Activated CD8-positive, alpha-beta memory T cell treated with anti-CD3 and anti-CD28 coated beads, Interleukin-2, amount 50 U/mL, for 48 hours (primary cell): ENCODE measurements around the gene LSM3.
"Not testable (repeated sequence)": the region's sequence is repeated elsewhere in the genome, so short reads cannot be mapped to it uniquely, and the experiment has no call there.

Experiments used
- DNase-seq: peaks from one replicate; pipeline ENCODE4 v3.0.0-alpha.2; 2020

Gene LSM3

DNA sequence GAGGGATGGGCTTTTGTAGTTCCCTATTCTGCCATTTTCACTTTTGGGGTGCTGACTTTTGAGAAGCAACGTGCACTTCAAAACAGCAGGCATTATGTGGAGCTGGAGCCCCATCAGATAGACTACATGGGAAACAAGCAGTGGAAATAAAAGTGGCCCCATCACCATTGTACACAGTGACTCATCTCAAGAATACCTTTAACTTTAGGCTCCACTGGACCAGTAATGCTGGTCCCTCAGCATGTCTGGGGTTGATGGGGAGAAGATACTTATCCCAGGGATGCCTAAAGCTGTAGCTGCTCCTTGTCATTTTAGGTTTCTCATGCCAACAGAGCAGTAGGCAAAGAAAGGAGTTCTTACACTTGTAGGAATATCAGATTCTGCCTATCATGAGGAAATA lies 45.0 kb downstream of the LSM3 start:
- no peak for DNase-seq

- no peak for DNase-seq
Measured at GRCh38 chr3:14224895-14225294, 46.3 kb downstream of the LSM3 start.

DNA sequence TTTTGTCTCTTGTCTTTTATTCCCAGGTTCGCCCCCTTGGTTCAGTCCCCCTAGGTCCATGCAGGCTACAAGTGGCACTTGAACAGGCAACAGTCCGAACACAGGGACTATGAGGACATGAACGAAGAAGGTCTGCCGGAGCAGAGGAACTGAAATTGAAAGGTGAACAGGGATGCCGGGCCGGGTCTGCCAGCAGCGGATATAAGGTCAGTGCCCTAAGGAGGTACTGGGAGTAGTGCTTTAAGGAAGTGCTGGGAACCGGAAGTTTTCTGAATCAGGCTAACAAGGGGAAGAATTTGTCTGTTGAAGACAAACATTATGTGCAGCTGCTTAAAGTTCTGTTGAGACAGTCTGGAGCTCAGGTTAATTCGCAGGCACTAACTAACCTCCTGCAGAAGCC lies 46.8 kb downstream of the LSM3 start:
- DNase-seq = no peak

- DNase-seq = not testable (repeated sequence)
Measured at GRCh38 chr3:14226351-14226750, 47.7 kb downstream of the LSM3 start.

GRCh38 chr3:14227856-14228255 lies 49.2 kb downstream of the LSM3 start:
- no peak for DNase-seq

GRCh38 chr3:14228681-14229470 lies 50.3 kb downstream of the LSM3 start:
- no peak for DNase-seq

- not testable (repeated sequence) for DNase-seq
Measured at GRCh38 chr3:14229695-14230094, 51.1 kb downstream of the LSM3 start.

GRCh38 chr3:14230729-14231128 lies 52.1 kb downstream of the LSM3 start:
- no peak for DNase-seq

DNA sequence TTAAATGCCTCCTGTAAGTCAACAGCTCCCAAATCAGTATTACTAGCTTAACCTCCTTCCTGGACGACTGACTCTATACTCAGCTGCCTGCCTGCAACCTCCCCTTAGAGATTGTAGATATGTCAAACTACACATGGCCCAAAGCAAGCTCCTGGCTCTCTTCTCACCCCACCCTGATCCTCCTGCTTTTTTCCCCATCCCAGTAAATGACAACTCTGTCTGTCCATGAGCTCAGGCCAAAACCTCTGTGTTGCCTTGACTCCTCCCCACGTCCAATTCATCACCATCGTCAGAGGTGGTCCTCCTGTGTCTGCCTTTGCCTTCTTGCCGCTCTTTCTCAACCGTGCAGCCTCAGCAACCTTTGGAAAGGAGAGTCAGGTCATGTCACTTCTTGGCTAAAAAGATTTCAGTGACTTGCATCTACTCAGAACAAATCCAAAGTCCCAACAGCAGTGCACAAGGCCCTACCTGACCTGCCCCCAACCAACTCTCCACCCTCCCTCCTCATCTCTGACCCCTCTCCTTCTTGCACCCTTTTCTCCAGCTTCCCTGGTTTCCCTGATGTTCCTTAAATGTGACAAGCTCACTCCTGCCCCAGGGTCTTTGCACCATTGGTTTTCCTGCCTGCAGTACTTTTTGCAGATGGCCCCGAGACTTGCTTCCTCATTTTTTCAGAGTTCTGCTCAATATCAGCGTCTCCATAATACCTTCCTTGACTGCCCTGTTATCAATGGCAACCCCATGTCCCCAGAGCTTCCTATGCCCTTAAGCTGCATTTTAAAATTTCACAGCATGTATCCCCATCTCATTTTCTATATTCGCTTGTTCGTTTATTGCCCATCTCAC lies 52.8 kb downstream of the LSM3 start:
- DNase-seq = no peak

- DNase-seq = no peak
Measured at GRCh38 chr3:14231998-14232501, 53.4 kb downstream of the LSM3 start.

GRCh38 chr3:14234251-14235002 lies 55.8 kb downstream of the LSM3 start:
- no peak for DNase-seq

DNA sequence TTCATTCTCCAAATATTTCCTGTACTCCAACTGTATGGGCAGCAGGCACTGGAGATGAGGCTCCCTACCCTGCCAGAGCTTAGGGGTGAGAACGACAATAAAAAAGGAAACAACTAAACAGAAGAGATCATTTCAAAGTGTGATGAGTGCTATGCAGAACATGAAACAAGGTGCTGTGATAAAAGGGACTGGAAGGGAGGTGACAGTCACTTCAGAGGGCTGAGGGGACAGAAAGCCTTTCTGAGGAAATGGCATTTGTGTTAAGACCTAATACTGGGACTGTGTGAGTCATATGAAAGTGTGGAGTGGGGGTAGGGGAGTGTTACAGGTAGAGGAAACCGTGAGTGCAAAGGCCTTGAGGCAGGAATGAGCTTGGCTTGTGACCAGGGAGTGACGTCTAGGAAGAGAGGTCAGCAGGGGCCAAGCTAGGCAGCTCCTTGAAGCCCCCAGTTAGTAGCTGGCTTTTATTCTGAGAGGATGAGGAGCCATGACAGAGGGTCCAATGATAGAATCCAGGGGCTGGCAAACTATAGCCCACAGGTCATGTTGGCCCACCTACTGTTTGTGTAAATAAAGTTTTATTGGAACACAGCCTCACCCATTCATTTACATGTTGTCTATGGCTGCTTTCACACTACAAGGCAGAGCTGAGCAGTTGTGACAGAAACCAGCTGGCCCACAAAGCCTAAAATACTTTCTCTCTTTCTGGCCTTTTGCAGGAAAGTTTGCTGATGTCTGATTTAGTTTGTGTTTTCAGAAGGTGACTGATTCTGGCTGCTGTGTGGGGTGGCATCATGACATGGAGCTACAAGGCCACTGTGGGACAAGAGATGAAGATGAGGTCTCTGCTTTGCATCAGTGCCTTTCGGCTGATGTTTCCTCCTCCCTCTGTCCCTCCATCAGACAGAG lies 56.6 kb downstream of the LSM3 start:
- no peak for DNase-seq

DNA sequence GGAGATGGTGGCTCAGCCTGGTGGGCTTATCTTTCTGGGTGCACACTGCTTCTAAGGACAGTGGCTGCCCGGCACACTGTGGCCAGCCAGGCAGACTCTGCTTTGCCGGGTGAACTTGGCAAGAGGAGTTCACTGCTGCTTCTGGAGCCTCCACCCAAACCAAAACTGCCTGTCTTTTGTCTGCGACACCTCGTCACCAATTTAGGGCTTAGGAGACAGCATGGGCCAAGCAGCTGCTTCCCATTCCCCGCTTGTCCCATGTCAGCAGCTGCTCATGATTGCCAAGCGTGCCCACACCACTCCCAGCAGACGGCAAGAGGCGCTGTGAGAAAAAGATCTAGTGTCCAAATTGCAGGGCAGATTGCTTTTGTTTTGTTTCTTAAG lies 57.3 kb downstream of the LSM3 start:
- DNase-seq = no peak

DNA sequence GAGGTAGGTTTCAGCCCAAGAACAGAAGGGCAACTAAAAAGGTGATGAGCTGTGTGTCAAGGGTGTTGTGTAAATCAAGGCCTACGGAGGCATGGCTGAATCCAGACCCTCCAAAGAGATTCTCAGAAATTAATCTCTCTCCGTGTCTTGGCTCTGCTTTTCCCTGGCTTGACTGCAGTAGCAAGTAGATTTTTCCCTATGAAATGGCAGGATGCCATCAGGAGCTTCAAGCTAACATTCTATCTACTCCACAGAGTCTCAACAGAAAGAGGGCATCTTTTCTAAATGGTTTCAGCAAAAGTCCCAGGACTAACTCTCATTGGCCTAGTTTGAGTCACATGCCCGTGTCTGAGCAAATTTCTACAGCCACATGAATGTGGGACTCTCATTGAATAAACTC lies 58.3 kb downstream of the LSM3 start:
- no peak for DNase-seq

GRCh38 chr3:14237457-14237856 lies 58.8 kb downstream of the LSM3 start:
- DNase-seq = no peak

GRCh38 chr3:14238356-14238755 lies 59.7 kb downstream of the LSM3 start:
- no peak for DNase-seq

GRCh38 chr3:14238930-14239329 lies 60.3 kb downstream of the LSM3 start:
- no peak for DNase-seq

- no peak for DNase-seq
Measured at GRCh38 chr3:14239940-14240339, 61.3 kb downstream of the LSM3 start.

GRCh38 chr3:14240366-14240765 lies 61.7 kb downstream of the LSM3 start:
- no peak for DNase-seq

DNA sequence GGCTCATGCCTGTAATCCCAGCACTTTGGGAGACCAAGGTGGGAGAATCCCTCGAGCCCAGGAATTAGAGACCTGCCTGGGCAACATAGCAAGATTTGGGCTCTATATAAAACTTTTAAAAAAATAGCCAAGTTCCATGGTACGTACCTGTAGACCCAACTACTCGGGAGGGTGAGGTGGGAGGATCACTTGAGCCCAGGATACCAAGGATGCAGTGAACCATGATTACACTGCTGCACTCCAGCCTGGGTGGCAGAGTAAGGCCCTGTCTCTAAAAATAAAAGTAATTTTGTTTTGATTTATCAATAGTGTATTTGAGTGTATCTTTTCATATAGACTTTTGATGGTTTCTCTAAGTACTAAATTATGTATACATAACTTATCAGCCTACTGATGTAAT lies 63.1 kb downstream of the LSM3 start:
- no peak for DNase-seq

DNA sequence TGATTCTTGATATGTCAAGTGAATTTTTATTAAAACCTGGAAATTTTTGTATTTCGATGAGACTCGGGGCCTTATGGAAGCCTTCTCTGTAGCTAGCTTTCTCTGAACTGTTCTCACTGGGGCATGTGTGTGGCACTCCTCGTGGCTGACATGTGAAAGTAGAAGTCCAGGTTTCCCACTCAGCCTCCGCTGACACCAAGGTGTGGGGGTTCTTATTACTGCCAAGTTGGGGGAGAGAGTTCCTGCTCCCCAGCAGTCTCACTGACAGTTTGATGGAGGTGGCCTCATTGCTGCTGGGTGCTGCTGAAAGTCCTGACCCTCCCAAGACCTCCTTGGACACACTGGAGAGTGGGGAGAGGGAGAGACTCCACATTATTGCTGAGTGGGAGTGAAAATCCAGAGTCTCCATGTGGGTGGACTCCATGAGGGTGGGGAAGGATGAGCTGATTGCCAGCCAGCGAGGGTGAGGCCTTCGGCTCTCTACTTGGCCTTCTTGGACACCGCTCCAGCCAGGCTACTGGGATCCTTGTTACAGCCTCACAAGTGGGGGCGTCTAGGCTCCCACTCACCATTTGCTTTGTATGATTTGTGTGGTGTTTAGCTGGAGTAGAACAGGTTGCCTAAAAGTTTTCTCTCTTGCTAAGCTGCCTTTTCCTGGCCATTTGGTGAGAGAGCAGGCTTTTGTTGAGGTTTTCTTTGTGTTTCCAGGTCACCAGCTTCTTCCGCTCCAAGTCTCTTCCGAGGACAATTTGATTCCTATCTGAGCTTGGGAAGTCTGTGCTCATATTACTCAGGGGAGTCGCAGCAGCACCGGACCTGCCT lies 64.1 kb downstream of the LSM3 start:
- DNase-seq = no peak
